Fibroblast of lung (primary cell): ENCODE results near the gene CRACR2B. TPM values are rescaled to one million over a fixed set of nuclear protein-coding genes. Genes with fewer than 3 reads are reported as not detected.
A peak's percentile ranks its signal among the peaks of the same experiment; 100 is the strongest.

ENCODE experiments used
- DNase-seq, 2 donors: peaks; one replicate each; pipeline versions ENCODE4 v3.0.0 to v3.0.0-alpha.2; 2010; ENCODE audit warnings: low read depth in 2 of 2
- H2AFZ ChIP-seq: 2 replicates; pipeline ENCODE4 v1.5.1; 2012; ENCODE audit warnings: low read length, control low read depth, inconsistent platforms
- H3K27ac ChIP-seq: 2 replicates; pipeline ENCODE4 v1.5.1; 2011; ENCODE audit warnings: low read length, control low read depth; ENCODE audit not compliant: insufficient read depth
- H3K27me3 ChIP-seq: 2 replicates; pipeline ENCODE4 v1.5.1; 2011; ENCODE audit warnings: mild to moderate bottlenecking, low read length; ENCODE audit not compliant: control insufficient read depth, insufficient read depth
- H3K36me3 ChIP-seq: 2 replicates; pipeline ENCODE4 v1.5.1; 2011; ENCODE audit warnings: low read length; ENCODE audit not compliant: control insufficient read depth, insufficient read depth
- H3K4me1 ChIP-seq: 2 replicates; pipeline ENCODE4 v1.5.1; 2011; ENCODE audit warnings: low read length; ENCODE audit not compliant: control insufficient read depth, insufficient read depth; ENCODE audit errors: extremely low read depth
- H3K4me2 ChIP-seq: 2 replicates; pipeline ENCODE4 v1.5.1; 2011; ENCODE audit warnings: low read length, control low read depth; ENCODE audit not compliant: insufficient read depth; ENCODE audit errors: extremely low read depth
- H3K4me3 ChIP-seq, 4 experiments: fragments of 200-600 bp in 1 of 4; sonication (generic) in 1 of 4; replicated peaks in 1 of 4; 2 replicates each; pipeline ENCODE4 v1.5.1; 2011 to 2016; ENCODE audit warnings: low read length in 4 of 4, low read depth in 3 of 4, mild to moderate bottlenecking in 3 of 4, control low read depth in 2 of 4, inconsistent platforms in 1 of 4, mixed read lengths in 1 of 4; ENCODE audit not compliant: insufficient read depth in 1 of 4; ENCODE audit errors: control extremely low read depth in 1 of 4
- H3K79me2 ChIP-seq: 2 replicates; pipeline ENCODE4 v1.5.1; 2012; ENCODE audit warnings: mild to moderate bottlenecking, low read length, inconsistent platforms; ENCODE audit not compliant: control insufficient read depth, insufficient read depth
- H3K9ac ChIP-seq: 2 replicates; pipeline ENCODE4 v1.5.1; 2011; ENCODE audit warnings: mild to moderate bottlenecking, low read length, control low read depth; ENCODE audit not compliant: insufficient read depth
- H3K9me3 ChIP-seq: 2 replicates; pipeline ENCODE4 v1.5.1; 2012; ENCODE audit warnings: low read depth, low read length; ENCODE audit not compliant: control insufficient read depth, insufficient read depth
- H4K20me1 ChIP-seq: 2 replicates; pipeline ENCODE4 v1.5.1; 2011; ENCODE audit warnings: low read length; ENCODE audit not compliant: control insufficient read depth, insufficient read depth; ENCODE audit errors: extremely low read depth
- CTCF ChIP-seq, 2 donors: IDR thresholded peaks in 1 of 2; conservative IDR thresholded peaks in 1 of 2; 1 replicate in 1 of 2; 2 replicates in 1 of 2; pipeline ENCODE4 v1.5.1; 2011 to 2012; ENCODE audit warnings: low read length in 2 of 2, control low read depth in 1 of 2, inconsistent platforms in 1 of 2, low read depth in 1 of 2, mild to moderate bottlenecking in 1 of 2
- EZH2 ChIP-seq: IDR thresholded peaks from 2 replicates; pipeline ENCODE4 v1.5.1; 2012; ENCODE audit warnings: low read length, control low read depth, mild to moderate bottlenecking; ENCODE audit errors: missing control alignments
- polyA plus RNA-seq, 2 donors: library from polyadenylated mRNA; depleted of rRNA in 1 of 2; stranded (reverse) in 1 of 2; unstranded in 1 of 2; fragments of >200 nt; gene quantifications; 2 replicates each; pipeline ENCODE4 v1.2.1, GENCODE V29; 2011 to 2012; ENCODE audit warnings: missing spikeins in 1 of 2
- total RNA-seq: library from RNA; depleted of rRNA; stranded (reverse); fragments of >200 nt; gene quantifications from 2 replicates; pipeline ENCODE4 v1.2.1, GENCODE V29; 2014

Gene CRACR2B
- total and polyA plus RNA-seq, 2 donors (not counting 1 experiment from before 2014, with no cell fraction given) = 0.11 to 0.66 TPM

DNA sequence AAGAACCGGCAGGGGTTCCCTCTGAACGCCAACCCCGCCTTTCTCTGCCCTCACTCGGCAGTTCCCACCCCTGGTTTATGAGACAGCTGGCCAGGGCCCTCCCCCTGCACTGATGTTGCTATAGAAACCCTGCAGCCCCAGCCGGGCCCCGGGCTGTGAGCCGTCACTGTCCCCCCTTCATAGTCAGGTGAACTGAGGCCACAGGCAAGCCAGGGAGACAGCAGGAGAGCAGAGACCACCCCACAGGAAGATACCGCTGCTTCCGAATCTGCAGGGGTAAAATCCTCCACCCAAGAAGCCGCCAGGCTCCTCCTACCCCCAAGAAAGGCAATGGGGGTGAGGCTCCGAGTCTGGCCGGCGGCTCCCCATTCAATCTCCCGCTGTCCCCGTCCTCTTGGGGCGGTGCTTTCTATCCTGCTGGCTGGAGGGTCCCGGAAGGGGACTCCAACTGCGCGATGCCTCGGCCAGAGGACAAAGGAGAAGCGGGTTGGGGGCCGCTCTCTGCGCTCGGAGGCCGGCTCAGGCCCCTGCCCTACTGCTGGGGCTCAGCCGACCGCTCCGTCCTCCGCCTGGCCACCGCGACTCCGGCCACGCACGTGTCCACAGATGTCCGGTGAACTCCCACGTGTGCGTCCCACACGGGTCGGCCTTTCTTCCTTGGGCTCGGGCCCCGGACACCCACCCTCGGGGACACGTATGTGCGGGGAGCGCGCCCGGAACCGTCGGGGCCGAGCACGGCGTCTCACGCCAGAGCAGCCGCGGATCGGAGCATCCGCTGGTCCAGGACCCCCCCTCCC is 30.2 kb upstream of the CRACR2B start:
- H4K20me1 ChIP-seq = no peaks in the 10 kb centered on the region
- DNase-seq = peak; percentile 78 to 85
- no peak for TF ChIP-seq CTCF (conservative IDR thresholded peaks at IDR 0.05 in 1 of 2, IDR thresholded peaks at IDR 0.05 in 1 of 2; ENCODE audit: low read depth in 1 of 2, low read length in 2 of 2)
- TF ChIP-seq EZH2 = no peak
- H3K27ac ChIP-seq = peak overlapping the region; percentile 88
- H2AFZ ChIP-seq = peak overlapping the region; percentile 3
- no peaks in the 10 kb centered on the region for H3K27me3 ChIP-seq
- peak overlapping the region; percentile 100 for H3K4me2 ChIP-seq
- peaks cover 27% of the 10 kb centered on the region for H3K36me3 ChIP-seq
- peak overlapping the region; percentile 62 to 87 (median 74) for H3K4me3 ChIP-seq
- H3K9ac ChIP-seq = peak overlapping the region; percentile 78
- H3K4me1 ChIP-seq = peaks cover 7% of the 10 kb centered on the region
- peaks cover 17% of the 10 kb centered on the region for H3K79me2 ChIP-seq
- H3K9me3 ChIP-seq = no peaks in the 10 kb centered on the region

GRCh38 chr11:798093-798713 is 29.5 kb upstream of the CRACR2B start, which contains the start of gene SLC25A22:
SLC25A22 (minus strand) TSS chr11:798281; CDS start chr11:795006, 3,275 bp downstream.
- Histone ChIP-seq H2AFZ (peak within 1 kb of the TSS; percentile 17), H3K27me3 (no peaks in the 10 kb centered on the region), H3K4me1 (peaks cover 7% of the 10 kb centered on the region), H3K4me3 (peak within 1 kb of the TSS; percentile 62 to 87 (median 74)), H3K79me2 (peaks cover 17% of the 10 kb centered on the region), H3K27ac (peak within 1 kb of the TSS; percentile 88), H4K20me1 (no peaks in the 10 kb centered on the region), H3K9ac (peak within 1 kb of the TSS; percentile 78), H3K4me2 (peak within 1 kb of the TSS; percentile 100), H3K36me3 (peaks cover 27% of the 10 kb centered on the region), H3K9me3 (no peaks in the 10 kb centered on the region)
- peak; percentile 63 to 68 for DNase-seq
- peak; percentile 38 to 56 for TF ChIP-seq CTCF (conservative IDR thresholded peaks at IDR 0.05 in 1 of 2, IDR thresholded peaks at IDR 0.05 in 1 of 2; ENCODE audit: low read depth in 1 of 2, low read length in 2 of 2)
- TF ChIP-seq EZH2 = no peak

- Histone ChIP-seq H4K20me1 (no peaks in the 10 kb centered on the region), H3K27me3 (no peaks in the 10 kb centered on the region), H3K4me3 (no peak overlapping the region), H3K79me2 (peaks cover 13% of the 10 kb centered on the region), H3K36me3 (peaks cover 20% of the 10 kb centered on the region), H3K9me3 (no peaks in the 10 kb centered on the region), H3K4me1 (peaks cover 17% of the 10 kb centered on the region), H3K4me2 (no peak overlapping the region), H3K9ac (no peak overlapping the region), H2AFZ (no peak overlapping the region), H3K27ac (no peak overlapping the region)
- no peak for DNase-seq
- no peak for TF ChIP-seq EZH2
- TF ChIP-seq CTCF (conservative IDR thresholded peaks at IDR 0.05 in 1 of 2, IDR thresholded peaks at IDR 0.05 in 1 of 2; ENCODE audit: low read depth in 1 of 2, low read length in 2 of 2) = no peak
These were observed 27.9 kb upstream of the CRACR2B start for GRCh38 chr11:799641-800316.
